Parathyroid adenoma (tissue), 2 donors: Measurements from ENCODE around the gene MORN2.

Experiments used
- H2AFZ ChIP-seq: fragments of 300-600 bp; sonication (generic); one replicate; pipeline ENCODE4 v1.7.0; 2017; ENCODE audit warnings: antibody characterized with exemption, mild to moderate bottlenecking
- H3K27ac ChIP-seq: fragments of 300-600 bp; sonication (generic); one replicate; pipeline ENCODE4 v1.7.0; 2017
- H3K27me3 ChIP-seq: fragments of 300-600 bp; sonication (generic); one replicate; pipeline ENCODE4 v1.7.0; 2017; ENCODE audit warnings: low read length; ENCODE audit not compliant: control insufficient read depth, insufficient read depth
- H3K36me3 ChIP-seq: fragments of 300-600 bp; sonication (generic); one replicate; pipeline ENCODE4 v1.7.0; 2017; ENCODE audit warnings: low read length; ENCODE audit not compliant: control insufficient read depth, insufficient read depth
- H3K4me1 ChIP-seq: fragments of 300-600 bp; sonication (generic); one replicate; pipeline ENCODE4 v1.7.0; 2017; ENCODE audit warnings: control low read depth
- H3K4me2 ChIP-seq: fragments of 300-600 bp; sonication (generic); one replicate; pipeline ENCODE4 v1.7.0; 2017; ENCODE audit warnings: low read length
- H3K4me3 ChIP-seq: fragments of 300-600 bp; sonication (generic); one replicate; pipeline ENCODE4 v1.7.0; 2017; ENCODE audit warnings: low read depth, low read length
- H3K79me2 ChIP-seq: fragments of 300-600 bp; sonication (generic); one replicate; pipeline ENCODE4 v1.7.0; 2017; ENCODE audit warnings: control low read depth
- H3K9ac ChIP-seq: fragments of 300-600 bp; sonication (generic); one replicate; pipeline ENCODE4 v1.7.0; 2017; ENCODE audit warnings: mild to moderate bottlenecking
- H3K9me3 ChIP-seq: fragments of 300-600 bp; sonication (generic); one replicate; pipeline ENCODE4 v1.7.0; 2017; ENCODE audit warnings: low read length; ENCODE audit not compliant: control insufficient read depth
- CTCF ChIP-seq: fragments of 300-600 bp; sonication (generic); IDR thresholded peaks from one replicate; pipeline ENCODE4 v1.7.0; 2017; ENCODE audit warnings: antibody characterized with exemption, mild to moderate bottlenecking
- donor health status: primary hyperparathyroidism.

The MORN2 gene

GRCh38 chr2:38930600-38930999 lies 54.8 kb downstream of the MORN2 start:
- H3K9me3 ChIP-seq = no peaks in the 10 kb centered on the region
- no peak for TF ChIP-seq CTCF
- no peaks in the 10 kb centered on the region for H3K4me1 ChIP-seq
- no peak overlapping the region for H3K4me2 ChIP-seq
- H2AFZ ChIP-seq = no peak overlapping the region
- no peaks in the 10 kb centered on the region for H3K36me3 ChIP-seq
- H3K79me2 ChIP-seq = no peaks in the 10 kb centered on the region
- H3K27ac ChIP-seq = no peak overlapping the region
- H3K4me3 ChIP-seq = no peak overlapping the region
- H3K27me3 ChIP-seq = no peaks in the 10 kb centered on the region
- H3K9ac ChIP-seq = no peak overlapping the region
